Liver (tissue), 3 donors: ENCODE data around the gene SNX10.

Experiments
- GABPA ChIP-seq, 2 donors: IDR thresholded peaks in 1 of 2; conservative IDR thresholded peaks in 1 of 2; 2 replicates each; pipeline ENCODE4 v1.6.1; 2016; ENCODE audit warnings: antibody characterized with exemption in 2 of 2, mild to moderate bottlenecking in 1 of 2, moderate library complexity in 1 of 2
- TF ChIP-seq, protein P1 (sequence below): fragments of 150-350 bp; IDR thresholded peaks from 2 replicates; pipeline ENCODE4 v1.5.1; 2017; ENCODE audit warnings: improper control_type of control experiment, low read depth, low read length; ENCODE audit not compliant: missing input control
- donor health status: healthy.
- donor health status: healthy.

DNA sequence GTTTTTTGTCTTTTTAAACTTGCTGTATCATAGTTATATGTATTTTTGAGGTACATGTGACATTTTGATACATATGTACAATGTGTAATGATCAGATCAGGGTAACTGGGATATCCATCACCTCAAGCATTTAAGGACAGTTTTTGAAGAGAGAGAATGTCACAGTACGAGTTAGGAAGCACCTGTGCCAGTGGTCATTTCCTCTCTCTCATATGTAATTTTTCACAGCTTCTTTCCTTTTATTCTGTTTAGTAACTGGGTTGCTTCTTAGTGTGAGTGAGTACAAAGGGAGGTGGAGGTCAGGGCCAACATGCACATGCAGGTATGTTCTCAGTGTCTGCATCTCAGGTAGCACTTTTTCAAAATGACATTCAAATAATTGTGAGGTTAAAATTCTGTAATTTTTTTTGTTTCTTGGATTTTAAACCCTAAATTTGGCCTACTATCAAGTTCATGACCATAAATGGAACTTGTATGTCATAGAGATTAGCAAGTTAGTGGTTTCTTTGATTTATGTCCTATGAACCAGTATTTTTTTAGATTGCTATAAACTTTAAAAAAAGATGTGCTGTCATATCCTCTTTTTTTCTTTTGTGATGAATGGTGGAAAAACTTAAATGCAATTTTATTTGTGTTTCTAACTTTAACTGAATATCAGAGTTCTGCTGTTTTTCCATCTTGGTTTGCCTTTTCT is 42.7 kb downstream of the SNX10 start:
- TF ChIP-seq GABPA (IDR thresholded peaks at IDR 0.05 in 1 of 2, conservative IDR thresholded peaks at IDR 0.05 in 1 of 2) = no peak
- TF ChIP-seq, protein P1, sequence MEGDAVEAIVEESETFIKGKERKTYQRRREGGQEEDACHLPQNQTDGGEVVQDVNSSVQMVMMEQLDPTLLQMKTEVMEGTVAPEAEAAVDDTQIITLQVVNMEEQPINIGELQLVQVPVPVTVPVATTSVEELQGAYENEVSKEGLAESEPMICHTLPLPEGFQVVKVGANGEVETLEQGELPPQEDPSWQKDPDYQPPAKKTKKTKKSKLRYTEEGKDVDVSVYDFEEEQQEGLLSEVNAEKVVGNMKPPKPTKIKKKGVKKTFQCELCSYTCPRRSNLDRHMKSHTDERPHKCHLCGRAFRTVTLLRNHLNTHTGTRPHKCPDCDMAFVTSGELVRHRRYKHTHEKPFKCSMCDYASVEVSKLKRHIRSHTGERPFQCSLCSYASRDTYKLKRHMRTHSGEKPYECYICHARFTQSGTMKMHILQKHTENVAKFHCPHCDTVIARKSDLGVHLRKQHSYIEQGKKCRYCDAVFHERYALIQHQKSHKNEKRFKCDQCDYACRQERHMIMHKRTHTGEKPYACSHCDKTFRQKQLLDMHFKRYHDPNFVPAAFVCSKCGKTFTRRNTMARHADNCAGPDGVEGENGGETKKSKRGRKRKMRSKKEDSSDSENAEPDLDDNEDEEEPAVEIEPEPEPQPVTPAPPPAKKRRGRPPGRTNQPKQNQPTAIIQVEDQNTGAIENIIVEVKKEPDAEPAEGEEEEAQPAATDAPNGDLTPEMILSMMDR = no peak
